ENCODE measurements around the gene ABCA4. TPM values are rescaled to one million over a fixed set of nuclear protein-coding genes. Genes with fewer than 3 reads are reported as not detected.

The ABCA4 gene
- total RNA-seq, 1 experiment from 2014 or later: 0.22 TPM

DNA sequence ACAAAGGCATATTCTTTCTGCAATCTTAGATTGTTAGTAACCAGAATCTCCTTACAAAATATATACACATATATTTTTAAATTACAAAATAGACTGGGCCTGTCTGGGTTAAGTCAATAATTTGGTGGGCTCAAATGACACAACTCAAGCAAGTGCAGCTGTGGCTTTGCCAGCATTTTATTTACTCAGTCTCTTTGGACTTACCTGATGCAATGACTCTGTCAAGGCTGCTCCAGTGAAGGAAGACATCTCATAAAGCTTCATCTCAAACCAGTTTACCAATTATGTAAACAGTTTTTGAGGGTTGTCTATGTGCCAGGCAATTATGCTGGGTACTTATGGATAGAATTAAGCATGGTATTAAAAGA, 22.8 kb upstream of the ABCA4 start (continued):
- TF ChIP-seq RAD21 (IDR thresholded peaks at IDR 0.05; ENCODE audit: low read depth) (no peak), SP1 (IDR thresholded peaks at IDR 0.05; ENCODE audit: low read depth) (no peak), EGR1 (IDR thresholded peaks at IDR 0.05; ENCODE audit: low read depth) (no peak), ZNF274 (IDR thresholded peaks at IDR 0.05; ENCODE audit: low read depth, low read length) (no peak), TCF7L2 (IDR thresholded peaks at IDR 0.05; ENCODE audit: borderline replicate concordance, extremely low read depth, insufficient read depth, insufficient read length) (no peak)

DNA sequence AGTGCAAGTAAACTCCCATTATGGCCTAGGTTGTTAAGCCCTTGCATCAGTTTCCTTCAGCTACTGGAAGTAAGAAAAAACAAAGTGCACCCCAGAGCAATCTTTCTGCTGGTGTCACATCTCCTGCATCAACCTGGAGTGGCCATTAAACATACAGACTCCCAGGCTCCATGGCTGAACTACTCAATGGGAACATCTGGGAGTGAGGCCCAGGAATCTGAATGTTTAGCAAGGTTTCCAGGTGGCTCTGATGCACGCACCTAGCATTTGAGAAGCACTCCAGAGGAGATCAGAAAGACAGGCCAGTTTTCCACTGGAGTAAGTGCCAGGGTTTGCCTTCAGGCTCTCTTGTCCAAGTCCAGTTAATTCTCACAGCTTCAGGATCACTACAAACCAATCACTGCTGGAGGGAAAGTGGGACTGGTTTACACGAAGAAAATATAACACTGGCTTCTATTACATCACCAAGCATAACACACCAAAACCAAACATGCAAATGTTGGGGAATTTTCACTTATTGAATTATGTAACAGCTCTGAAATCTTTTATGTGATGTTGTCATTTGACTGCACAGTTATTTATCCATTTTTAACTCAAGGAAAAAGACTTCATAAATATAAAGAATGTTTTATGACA, 22.3 kb upstream of the ABCA4 start:
- TF ChIP-seq JUND (IDR thresholded peaks at IDR 0.05): no peak
- no peak for TF ChIP-seq SRF (IDR thresholded peaks at IDR 0.05; ENCODE audit: low read depth)
- no peak for TF ChIP-seq FOSL1 (IDR thresholded peaks at IDR 0.05; ENCODE audit: low read depth)
- TF ChIP-seq TCF7L2 (IDR thresholded peaks at IDR 0.05; ENCODE audit: borderline replicate concordance, extremely low read depth, insufficient read depth, insufficient read length): no peak
- no peak for TF ChIP-seq YY1 (IDR thresholded peaks at IDR 0.05; ENCODE audit: extremely low read depth, insufficient replicate concordance, low read depth, low read length)
- TF ChIP-seq EZH2phosphoT487 (IDR thresholded peaks at IDR 0.05; ENCODE audit: borderline replicate concordance): no peak
- no peak for TF ChIP-seq MAX (IDR thresholded peaks at IDR 0.05)
- TF ChIP-seq REST (IDR thresholded peaks at IDR 0.05; ENCODE audit: low read depth): no peak
- no peak for TF ChIP-seq ATF3 (IDR thresholded peaks at IDR 0.05)
- TF ChIP-seq, protein P1, sequence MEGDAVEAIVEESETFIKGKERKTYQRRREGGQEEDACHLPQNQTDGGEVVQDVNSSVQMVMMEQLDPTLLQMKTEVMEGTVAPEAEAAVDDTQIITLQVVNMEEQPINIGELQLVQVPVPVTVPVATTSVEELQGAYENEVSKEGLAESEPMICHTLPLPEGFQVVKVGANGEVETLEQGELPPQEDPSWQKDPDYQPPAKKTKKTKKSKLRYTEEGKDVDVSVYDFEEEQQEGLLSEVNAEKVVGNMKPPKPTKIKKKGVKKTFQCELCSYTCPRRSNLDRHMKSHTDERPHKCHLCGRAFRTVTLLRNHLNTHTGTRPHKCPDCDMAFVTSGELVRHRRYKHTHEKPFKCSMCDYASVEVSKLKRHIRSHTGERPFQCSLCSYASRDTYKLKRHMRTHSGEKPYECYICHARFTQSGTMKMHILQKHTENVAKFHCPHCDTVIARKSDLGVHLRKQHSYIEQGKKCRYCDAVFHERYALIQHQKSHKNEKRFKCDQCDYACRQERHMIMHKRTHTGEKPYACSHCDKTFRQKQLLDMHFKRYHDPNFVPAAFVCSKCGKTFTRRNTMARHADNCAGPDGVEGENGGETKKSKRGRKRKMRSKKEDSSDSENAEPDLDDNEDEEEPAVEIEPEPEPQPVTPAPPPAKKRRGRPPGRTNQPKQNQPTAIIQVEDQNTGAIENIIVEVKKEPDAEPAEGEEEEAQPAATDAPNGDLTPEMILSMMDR (IDR thresholded peaks at IDR 0.05 in 2 of 3, conservative IDR thresholded peaks at IDR 0.05 in 1 of 3; ENCODE audit: borderline replicate concordance in 1 of 3, insufficient read depth in 1 of 3, low read depth in 2 of 3, low read length in 2 of 3): no peak
- no peak for TF ChIP-seq ZBTB33 (IDR thresholded peaks at IDR 0.05; ENCODE audit: extremely low read depth, insufficient replicate concordance, low read length)
- no peak for TF ChIP-seq SIN3A (IDR thresholded peaks at IDR 0.05; ENCODE audit: low read depth)
- no peak for TF ChIP-seq POLR2A (IDR thresholded peaks at IDR 0.05; ENCODE audit: borderline replicate concordance, extremely low read depth, insufficient read depth, insufficient read length)
- RAD21 ChIA-PET (ENCODE audit: low non-redundant PET in 1 of 2, low total read pairs in 2 of 2, uncharacterized antibody in 2 of 2, unreplicated experiment in 2 of 2): no interaction called here
- CTCF ChIA-PET: interaction anchor here (1.8 kb wide), 1 partner anchor 81 kb away, joined by 3 read pairs; no protein-coding TSS in a partner anchor
- H3K9me2 ChIP-seq (ENCODE audit: insufficient read depth): no peaks in the 10 kb centered on the region
- DNase-seq (ENCODE audit: low read depth, low spot score) (no peak), ATAC-seq (no peak)
- no peak overlapping the region for H3K9ac ChIP-seq (ENCODE audit: low read length)
- H3K36me3 ChIP-seq (ENCODE audit: control insufficient read depth in 1 of 2, insufficient read depth in 2 of 2, low read length in 2 of 2): no peaks in the 10 kb centered on the region
- intact Hi-C loops (cut with micrococcal nuclease): no loop called here
- H4K20me1 ChIP-seq (ENCODE audit: insufficient read depth): no peaks in the 10 kb centered on the region
- POLR2A ChIA-PET: no interaction called here
- no peaks in the 10 kb centered on the region for H3K27me3 ChIP-seq (ENCODE audit: insufficient read depth, low read length)
- H3K9me3 ChIP-seq (ENCODE audit: control insufficient read depth in 1 of 2, insufficient read depth in 1 of 2, low read depth in 1 of 2, low read length in 2 of 2): no peaks in the 10 kb centered on the region
- no peak overlapping the region for H3K27ac ChIP-seq (ENCODE audit: low read depth, low read length)
- no TSS peak for BruUV-seq (replicated peaks)
- H3K4me1 ChIP-seq (ENCODE audit: control insufficient read depth in 1 of 2, insufficient read depth in 2 of 2, low read length in 2 of 2): peaks cover 0 to 3% of the 10 kb centered on the region in 2 experiments; a peak in 1 of 4 replicates
- no peak overlapping the region for H3K4me3 ChIP-seq (replicated peaks in 1 of 2; ENCODE audit: low read depth in 1 of 2, low read length in 2 of 2)
- H3K79me2 ChIP-seq (ENCODE audit: insufficient read depth, low read length): no peaks in the 10 kb centered on the region
- no peak overlapping the region for H3K4me2 ChIP-seq (ENCODE audit: low read length)
- no peak overlapping the region for H2AFZ ChIP-seq (ENCODE audit: low read depth, low read length, poor library complexity, severe bottlenecking)
